H1 (cell line): ENCODE results near the gene STAMBP. TPM values are rescaled to one million over a fixed set of nuclear protein-coding genes. Genes with fewer than 3 reads are reported as not detected.

Experiments used
- CBX5 ChIP-seq: fragments of 300-800, 300-1000 bp; sonication (generic); IDR thresholded peaks from 2 replicates; pipeline ENCODE4 v1.7.1; 2016; ENCODE audit warnings: antibody characterized with exemption, low read length, low read depth
- CEBPB ChIP-seq: IDR thresholded peaks from 2 replicates; pipeline ENCODE4 v1.6.1; 2012; ENCODE audit warnings: low read depth, low read length
- CHD1 ChIP-seq: IDR thresholded peaks from 2 replicates; pipeline ENCODE4 v1.6.1; 2012; ENCODE audit warnings: low read depth, low read length, improper control_type of control experiment
- HDAC6 ChIP-seq: IDR thresholded peaks from one replicate; pipeline ENCODE4 v1.7.1; 2012; ENCODE audit warnings: low read depth, mild to moderate bottlenecking, inconsistent platforms, low read length, moderate library complexity
- MAFK ChIP-seq: IDR thresholded peaks from 2 replicates; pipeline ENCODE4 v1.6.1; 2012; ENCODE audit warnings: low read depth, mild to moderate bottlenecking, improper control_type of control experiment, low read length
- SRF ChIP-seq: IDR thresholded peaks from 2 replicates; pipeline ENCODE4 v1.6.1; 2011; ENCODE audit warnings: mild to moderate bottlenecking, low read depth, low read length, moderate library complexity
- YY1 ChIP-seq: IDR thresholded peaks from 2 replicates; pipeline ENCODE4 v1.6.1; 2011; ENCODE audit warnings: low read depth, mild to moderate bottlenecking, low read length
- polyA plus RNA-seq, 7 experiments: library from polyadenylated mRNA; depleted of rRNA in 3 of 7; stranded (reverse) in 5 of 7; unstranded in 2 of 7; fragments of >200 nt in 5 of 7; fragments of 200-250 nt in 2 of 7; gene quantifications; 1 replicate in 5 of 7; 2 replicates in 1 of 7; 4 replicates in 1 of 7; pipeline versions ENCODE4 v1.2.1 to v1.2.3, GENCODE V29; 2011 to 2013; ENCODE audit warnings: missing spikeins in 2 of 7, mixed read lengths in 2 of 7
- total RNA-seq: library from RNA; stranded (reverse); fragmentation: NEBNext Ultra II Directional; extraction: Animal tissue kit (Norgen Biotek cat#: 25700); gene quantifications from 2 replicates; pipeline ENCODE4 v1.2.1, GENCODE V29; 2021
- TF ChIP-seq, protein P1 (sequence below): fragments of 300-600 bp; sonication (generic); IDR thresholded peaks from 2 replicates; pipeline ENCODE4 v1.7.1; 2012; ENCODE audit warnings: low read length, moderate library complexity, mild to moderate bottlenecking, inconsistent platforms; ENCODE audit not compliant: insufficient replicate concordance

The STAMBP gene
- total and polyA plus RNA-seq, 2 of the 8 experiments (the other 6 are each of a cell fraction or from before 2014, with no cell fraction given), result 35.8 to 49.7 TPM

DNA sequence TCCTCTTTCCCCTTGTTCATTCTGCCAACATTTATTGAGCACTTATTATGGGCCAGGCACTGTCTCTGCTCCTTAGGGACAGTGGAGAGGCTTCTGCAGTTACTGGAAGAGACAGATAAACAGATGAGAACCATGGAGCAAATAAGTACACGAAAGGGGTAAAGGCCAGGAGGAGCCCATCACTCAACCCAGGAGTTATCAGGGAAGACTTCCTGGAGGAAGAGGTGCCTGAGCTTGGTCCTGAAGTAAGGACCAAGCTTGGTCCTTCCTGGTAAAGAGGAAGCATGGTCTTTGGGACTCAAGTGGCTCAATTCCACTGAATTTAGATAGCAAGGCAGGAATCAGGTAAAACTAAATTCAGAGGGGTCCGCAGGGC is 65.7 kb downstream of the STAMBP start (continued):
- TF ChIP-seq, protein P1, sequence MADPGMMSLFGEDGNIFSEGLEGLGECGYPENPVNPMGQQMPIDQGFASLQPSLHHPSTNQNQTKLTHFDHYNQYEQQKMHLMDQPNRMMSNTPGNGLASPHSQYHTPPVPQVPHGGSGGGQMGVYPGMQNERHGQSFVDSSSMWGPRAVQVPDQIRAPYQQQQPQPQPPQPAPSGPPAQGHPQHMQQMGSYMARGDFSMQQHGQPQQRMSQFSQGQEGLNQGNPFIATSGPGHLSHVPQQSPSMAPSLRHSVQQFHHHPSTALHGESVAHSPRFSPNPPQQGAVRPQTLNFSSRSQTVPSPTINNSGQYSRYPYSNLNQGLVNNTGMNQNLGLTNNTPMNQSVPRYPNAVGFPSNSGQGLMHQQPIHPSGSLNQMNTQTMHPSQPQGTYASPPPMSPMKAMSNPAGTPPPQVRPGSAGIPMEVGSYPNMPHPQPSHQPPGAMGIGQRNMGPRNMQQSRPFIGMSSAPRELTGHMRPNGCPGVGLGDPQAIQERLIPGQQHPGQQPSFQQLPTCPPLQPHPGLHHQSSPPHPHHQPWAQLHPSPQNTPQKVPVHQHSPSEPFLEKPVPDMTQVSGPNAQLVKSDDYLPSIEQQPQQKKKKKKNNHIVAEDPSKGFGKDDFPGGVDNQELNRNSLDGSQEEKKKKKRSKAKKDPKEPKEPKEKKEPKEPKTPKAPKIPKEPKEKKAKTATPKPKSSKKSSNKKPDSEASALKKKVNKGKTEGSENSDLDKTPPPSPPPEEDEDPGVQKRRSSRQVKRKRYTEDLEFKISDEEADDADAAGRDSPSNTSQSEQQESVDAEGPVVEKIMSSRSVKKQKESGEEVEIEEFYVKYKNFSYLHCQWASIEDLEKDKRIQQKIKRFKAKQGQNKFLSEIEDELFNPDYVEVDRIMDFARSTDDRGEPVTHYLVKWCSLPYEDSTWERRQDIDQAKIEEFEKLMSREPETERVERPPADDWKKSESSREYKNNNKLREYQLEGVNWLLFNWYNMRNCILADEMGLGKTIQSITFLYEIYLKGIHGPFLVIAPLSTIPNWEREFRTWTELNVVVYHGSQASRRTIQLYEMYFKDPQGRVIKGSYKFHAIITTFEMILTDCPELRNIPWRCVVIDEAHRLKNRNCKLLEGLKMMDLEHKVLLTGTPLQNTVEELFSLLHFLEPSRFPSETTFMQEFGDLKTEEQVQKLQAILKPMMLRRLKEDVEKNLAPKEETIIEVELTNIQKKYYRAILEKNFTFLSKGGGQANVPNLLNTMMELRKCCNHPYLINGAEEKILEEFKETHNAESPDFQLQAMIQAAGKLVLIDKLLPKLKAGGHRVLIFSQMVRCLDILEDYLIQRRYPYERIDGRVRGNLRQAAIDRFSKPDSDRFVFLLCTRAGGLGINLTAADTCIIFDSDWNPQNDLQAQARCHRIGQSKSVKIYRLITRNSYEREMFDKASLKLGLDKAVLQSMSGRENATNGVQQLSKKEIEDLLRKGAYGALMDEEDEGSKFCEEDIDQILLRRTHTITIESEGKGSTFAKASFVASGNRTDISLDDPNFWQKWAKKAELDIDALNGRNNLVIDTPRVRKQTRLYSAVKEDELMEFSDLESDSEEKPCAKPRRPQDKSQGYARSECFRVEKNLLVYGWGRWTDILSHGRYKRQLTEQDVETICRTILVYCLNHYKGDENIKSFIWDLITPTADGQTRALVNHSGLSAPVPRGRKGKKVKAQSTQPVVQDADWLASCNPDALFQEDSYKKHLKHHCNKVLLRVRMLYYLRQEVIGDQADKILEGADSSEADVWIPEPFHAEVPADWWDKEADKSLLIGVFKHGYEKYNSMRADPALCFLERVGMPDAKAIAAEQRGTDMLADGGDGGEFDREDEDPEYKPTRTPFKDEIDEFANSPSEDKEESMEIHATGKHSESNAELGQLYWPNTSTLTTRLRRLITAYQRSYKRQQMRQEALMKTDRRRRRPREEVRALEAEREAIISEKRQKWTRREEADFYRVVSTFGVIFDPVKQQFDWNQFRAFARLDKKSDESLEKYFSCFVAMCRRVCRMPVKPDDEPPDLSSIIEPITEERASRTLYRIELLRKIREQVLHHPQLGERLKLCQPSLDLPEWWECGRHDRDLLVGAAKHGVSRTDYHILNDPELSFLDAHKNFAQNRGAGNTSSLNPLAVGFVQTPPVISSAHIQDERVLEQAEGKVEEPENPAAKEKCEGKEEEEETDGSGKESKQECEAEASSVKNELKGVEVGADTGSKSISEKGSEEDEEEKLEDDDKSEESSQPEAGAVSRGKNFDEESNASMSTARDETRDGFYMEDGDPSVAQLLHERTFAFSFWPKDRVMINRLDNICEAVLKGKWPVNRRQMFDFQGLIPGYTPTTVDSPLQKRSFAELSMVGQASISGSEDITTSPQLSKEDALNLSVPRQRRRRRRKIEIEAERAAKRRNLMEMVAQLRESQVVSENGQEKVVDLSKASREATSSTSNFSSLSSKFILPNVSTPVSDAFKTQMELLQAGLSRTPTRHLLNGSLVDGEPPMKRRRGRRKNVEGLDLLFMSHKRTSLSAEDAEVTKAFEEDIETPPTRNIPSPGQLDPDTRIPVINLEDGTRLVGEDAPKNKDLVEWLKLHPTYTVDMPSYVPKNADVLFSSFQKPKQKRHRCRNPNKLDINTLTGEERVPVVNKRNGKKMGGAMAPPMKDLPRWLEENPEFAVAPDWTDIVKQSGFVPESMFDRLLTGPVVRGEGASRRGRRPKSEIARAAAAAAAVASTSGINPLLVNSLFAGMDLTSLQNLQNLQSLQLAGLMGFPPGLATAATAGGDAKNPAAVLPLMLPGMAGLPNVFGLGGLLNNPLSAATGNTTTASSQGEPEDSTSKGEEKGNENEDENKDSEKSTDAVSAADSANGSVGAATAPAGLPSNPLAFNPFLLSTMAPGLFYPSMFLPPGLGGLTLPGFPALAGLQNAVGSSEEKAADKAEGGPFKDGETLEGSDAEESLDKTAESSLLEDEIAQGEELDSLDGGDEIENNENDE, result no peak
- TF ChIP-seq CEBPB (no peak), HDAC6 (no peak), MAFK (no peak), SRF (no peak), CHD1 (no peak), CBX5 (no peak), YY1 (no peak)
